ENCODE results near the gene UBFD1.
"Not testable (repeated sequence)": the region's sequence is repeated elsewhere in the genome, so short reads cannot be mapped to it uniquely, and the experiment has no call there.

Gene UBFD1

DNA sequence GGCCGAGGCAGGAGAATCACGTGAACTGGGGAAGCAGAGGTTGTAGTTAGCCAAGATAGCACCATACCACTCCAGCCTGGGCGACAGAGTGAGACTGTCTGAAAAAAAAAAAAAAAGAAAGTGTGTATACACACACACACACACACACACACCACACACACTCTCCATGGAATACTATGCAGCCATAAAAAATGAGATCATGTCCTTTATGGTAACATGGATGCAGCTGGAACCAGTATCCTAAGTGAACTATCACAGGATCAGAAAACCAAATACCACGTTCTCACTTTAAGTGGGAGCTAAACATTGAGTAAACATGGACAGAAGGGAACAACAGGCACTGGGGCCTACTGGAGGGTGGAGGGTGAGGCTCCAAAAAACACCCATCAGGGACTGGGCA is 21.8 kb downstream of the UBFD1 start:
- WGBS, 2 donors (ENCODE audit: extremely low coverage in 2 of 2, insufficient read length in 2 of 2, insufficient replicate concordance in 1 of 2), result no CpG with 5 or more reads among the region's 4 CpGs
- H2BK120ac ChIP-seq (ENCODE audit: low read depth, low read length), result no peak overlapping the region
- H2BK12ac ChIP-seq (ENCODE audit: low read length), result no peak overlapping the region
- H3K9ac ChIP-seq (ENCODE audit: low read depth, low read length, poor library complexity), result no peak overlapping the region
- no peak overlapping the region for H3K4me2 ChIP-seq (ENCODE audit: insufficient read depth, low read length, poor library complexity, severe bottlenecking)
- no peak overlapping the region for H3K4ac ChIP-seq (ENCODE audit: low read length)
- no peak overlapping the region for H2AK5ac ChIP-seq (ENCODE audit: low read depth, low read length)
- no peaks in the 10 kb centered on the region for H3K27me3 ChIP-seq (ENCODE audit: control insufficient read depth in 3 of 3, insufficient read depth in 3 of 3, low read depth in 1 of 3, low read length in 3 of 3)
- H3K23ac ChIP-seq (ENCODE audit: low read depth, low read length, poor library complexity), result no peak overlapping the region
- peaks cover 28 to 70% of the 10 kb centered on the region in 2 donors for H3K36me3 ChIP-seq (replicated peaks in 1 of 2; ENCODE audit: control insufficient read depth in 2 of 2, insufficient read depth in 2 of 2, low read length in 2 of 2)
- no peak overlapping the region for H3K27ac ChIP-seq (replicated peaks; ENCODE audit: low read length)
- H2BK15ac ChIP-seq (ENCODE audit: low read length), result no peak overlapping the region
- no peak overlapping the region for H4K8ac ChIP-seq (ENCODE audit: low read depth, low read length)
- no peak overlapping the region for H3K4me3 ChIP-seq (ENCODE audit: low read length in 2 of 2)
- no peak overlapping the region for H4K91ac ChIP-seq (ENCODE audit: low read depth, low read length, poor library complexity)
- H3K9me3 ChIP-seq (replicated peaks in 1 of 2; ENCODE audit: control insufficient read depth in 2 of 2, insufficient read depth in 1 of 2, low read depth in 1 of 2, low read length in 2 of 2), result no peaks in the 10 kb centered on the region
- no peaks in the 10 kb centered on the region for H3K79me1 ChIP-seq (ENCODE audit: low read depth, low read length)
- no peak overlapping the region for H2AFZ ChIP-seq (ENCODE audit: low read length)
- no peaks in the 10 kb centered on the region for H3K4me1 ChIP-seq (ENCODE audit: control insufficient read depth in 2 of 2, insufficient read depth in 1 of 2, low read depth in 1 of 2, low read length in 2 of 2)
- no peak for DNase-seq (ENCODE audit: low spot score)
- H3K14ac ChIP-seq (ENCODE audit: low read length), result no peak overlapping the region
- H3K18ac ChIP-seq (ENCODE audit: low read length), result no peak overlapping the region
- H2BK5ac ChIP-seq (ENCODE audit: low read length), result no peak overlapping the region

GRCh38 chr16:23580391-23580790 is 22.9 kb downstream of the UBFD1 start:
- Histone ChIP-seq H3K27ac (replicated peaks; ENCODE audit: low read length) (no peak overlapping the region), H2AFZ (ENCODE audit: low read length) (no peak overlapping the region), H3K4me2 (ENCODE audit: insufficient read depth, low read length, poor library complexity, severe bottlenecking) (no peak overlapping the region), H2BK120ac (ENCODE audit: low read depth, low read length) (no peak overlapping the region), H3K4me3 (ENCODE audit: low read length in 2 of 2) (no peak overlapping the region), H2BK5ac (ENCODE audit: low read length) (no peak overlapping the region), H3K4me1 (ENCODE audit: control insufficient read depth in 2 of 2, insufficient read depth in 1 of 2, low read depth in 1 of 2, low read length in 2 of 2) (no peaks in the 10 kb centered on the region), H4K8ac (ENCODE audit: low read depth, low read length) (no peak overlapping the region), H4K91ac (ENCODE audit: low read depth, low read length, poor library complexity) (no peak overlapping the region), H3K79me1 (ENCODE audit: low read depth, low read length) (no peaks in the 10 kb centered on the region), H2BK12ac (ENCODE audit: low read length) (no peak overlapping the region), H3K23ac (ENCODE audit: low read depth, low read length, poor library complexity) (no peak overlapping the region), H3K36me3 (replicated peaks in 1 of 2; ENCODE audit: control insufficient read depth in 2 of 2, insufficient read depth in 2 of 2, low read length in 2 of 2) (peaks cover 32 to 73% of the 10 kb centered on the region in 2 donors), H3K14ac (ENCODE audit: low read length) (no peak overlapping the region), H3K9me3 (replicated peaks in 1 of 2; ENCODE audit: control insufficient read depth in 2 of 2, insufficient read depth in 1 of 2, low read depth in 1 of 2, low read length in 2 of 2) (no peaks in the 10 kb centered on the region), H2BK15ac (ENCODE audit: low read length) (no peak overlapping the region), H3K18ac (ENCODE audit: low read length) (no peak overlapping the region), H3K4ac (ENCODE audit: low read length) (no peak overlapping the region), H3K27me3 (ENCODE audit: control insufficient read depth in 3 of 3, insufficient read depth in 3 of 3, low read depth in 1 of 3, low read length in 3 of 3) (no peaks in the 10 kb centered on the region), H3K9ac (ENCODE audit: low read depth, low read length, poor library complexity) (no peak overlapping the region), H2AK5ac (ENCODE audit: low read depth, low read length) (no peak overlapping the region)
- DNase-seq (ENCODE audit: low spot score), result no peak

GRCh38 chr16:23581764-23582163 is 24.2 kb downstream of the UBFD1 start:
- peaks cover 29 to 77% of the 10 kb centered on the region in 2 donors for H3K36me3 ChIP-seq (replicated peaks in 1 of 2; ENCODE audit: control insufficient read depth in 2 of 2, insufficient read depth in 2 of 2, low read length in 2 of 2)

GRCh38 chr16:23583271-23583670 is 25.7 kb downstream of the UBFD1 start:
- not testable (repeated sequence) for H3K79me1 ChIP-seq (ENCODE audit: low read depth, low read length); H3K4me3 ChIP-seq (ENCODE audit: low read length in 2 of 2); H3K14ac ChIP-seq (ENCODE audit: low read length); H2BK5ac ChIP-seq (ENCODE audit: low read length); H3K4ac ChIP-seq (ENCODE audit: low read length); H2BK12ac ChIP-seq (ENCODE audit: low read length); H4K8ac ChIP-seq (ENCODE audit: low read depth, low read length); H2BK15ac ChIP-seq (ENCODE audit: low read length); H3K9ac ChIP-seq (ENCODE audit: low read depth, low read length, poor library complexity); H3K9me3 ChIP-seq (replicated peaks in 1 of 2; ENCODE audit: control insufficient read depth in 2 of 2, insufficient read depth in 1 of 2, low read depth in 1 of 2, low read length in 2 of 2); H3K27ac ChIP-seq (replicated peaks; ENCODE audit: low read length); H3K18ac ChIP-seq (ENCODE audit: low read length); H3K4me2 ChIP-seq (ENCODE audit: insufficient read depth, low read length, poor library complexity, severe bottlenecking); H4K91ac ChIP-seq (ENCODE audit: low read depth, low read length, poor library complexity); H2AK5ac ChIP-seq (ENCODE audit: low read depth, low read length); H2AFZ ChIP-seq (ENCODE audit: low read length); H3K27me3 ChIP-seq (ENCODE audit: control insufficient read depth in 3 of 3, insufficient read depth in 3 of 3, low read depth in 1 of 3, low read length in 3 of 3); H3K23ac ChIP-seq (ENCODE audit: low read depth, low read length, poor library complexity); H2BK120ac ChIP-seq (ENCODE audit: low read depth, low read length); H3K4me1 ChIP-seq (ENCODE audit: control insufficient read depth in 2 of 2, insufficient read depth in 1 of 2, low read depth in 1 of 2, low read length in 2 of 2); DNase-seq (ENCODE audit: low spot score)
- WGBS, 2 donors (ENCODE audit: extremely low coverage in 2 of 2, insufficient read length in 2 of 2, insufficient replicate concordance in 1 of 2), result no CpG with 5 or more reads among the region's 30 CpGs
- peaks cover 29 to 81% of the 10 kb centered on the region in 2 donors for H3K36me3 ChIP-seq (replicated peaks in 1 of 2; ENCODE audit: control insufficient read depth in 2 of 2, insufficient read depth in 2 of 2, low read length in 2 of 2)

More at GRCh38 chr16:23581764-23582163, 24.2 kb downstream of the UBFD1 start:
- no peak for DNase-seq (ENCODE audit: low spot score)
- Histone ChIP-seq H4K8ac (ENCODE audit: low read depth, low read length) (no peak overlapping the region), H3K27ac (replicated peaks; ENCODE audit: low read length) (no peak overlapping the region), H3K9me3 (replicated peaks in 1 of 2; ENCODE audit: control insufficient read depth in 2 of 2, insufficient read depth in 1 of 2, low read depth in 1 of 2, low read length in 2 of 2) (no peaks in the 10 kb centered on the region), H3K18ac (ENCODE audit: low read length) (no peak overlapping the region), H3K14ac (ENCODE audit: low read length) (no peak overlapping the region), H3K27me3 (ENCODE audit: control insufficient read depth in 3 of 3, insufficient read depth in 3 of 3, low read depth in 1 of 3, low read length in 3 of 3) (no peaks in the 10 kb centered on the region), H4K91ac (ENCODE audit: low read depth, low read length, poor library complexity) (no peak overlapping the region), H2BK15ac (ENCODE audit: low read length) (no peak overlapping the region), H3K4me2 (ENCODE audit: insufficient read depth, low read length, poor library complexity, severe bottlenecking) (no peak overlapping the region), H3K4me3 (ENCODE audit: low read length in 2 of 2) (no peak overlapping the region), H2AFZ (ENCODE audit: low read length) (no peak overlapping the region), H2BK120ac (ENCODE audit: low read depth, low read length) (no peak overlapping the region), H3K9ac (ENCODE audit: low read depth, low read length, poor library complexity) (no peak overlapping the region), H3K4me1 (ENCODE audit: control insufficient read depth in 2 of 2, insufficient read depth in 1 of 2, low read depth in 1 of 2, low read length in 2 of 2) (no peaks in the 10 kb centered on the region), H3K79me1 (ENCODE audit: low read depth, low read length) (no peaks in the 10 kb centered on the region), H2AK5ac (ENCODE audit: low read depth, low read length) (no peak overlapping the region), H3K23ac (ENCODE audit: low read depth, low read length, poor library complexity) (no peak overlapping the region), H2BK12ac (ENCODE audit: low read length) (no peak overlapping the region), H3K4ac (ENCODE audit: low read length) (no peak overlapping the region), H2BK5ac (ENCODE audit: low read length) (no peak overlapping the region)
